SK-N-SH treated with all-trans-retinoic acid at 6 μM for 48 hours (cell line): ENCODE results near the gene PLXNC1.

Experiments used
- CSDC2 ChIP-seq: fragments of 250-450 bp; sonication (Bioruptor Pico); IDR thresholded peaks from 2 replicates; pipeline ENCODE4 v1.5.0; 2020; ENCODE audit warnings: mild to moderate bottlenecking, moderate library complexity
- TCF4 ChIP-seq: fragments of 250-450 bp; sonication (Bioruptor Pico); IDR thresholded peaks from 2 replicates; pipeline ENCODE4 v1.8.0; 2021; ENCODE audit warnings: mild to moderate bottlenecking, moderate library complexity, borderline replicate concordance
- ZFP3 ChIP-seq: fragments of 250-450 bp; sonication (Bioruptor Pico); IDR thresholded peaks from 2 replicates; pipeline ENCODE4 v1.5.0; 2020; ENCODE audit warnings: mild to moderate bottlenecking, moderate library complexity

GRCh38 chr12:94190623-94191022 is 42.2 kb downstream of the PLXNC1 start:
- TF ChIP-seq TCF4 (no peak), ZFP3 (CRISPR knock-in tag) (no peak), CSDC2 (CRISPR knock-in tag) (no peak)
